CD14-positive monocyte (primary cell): ENCODE results near the gene RPEL1. TPM values are rescaled to one million over a fixed set of nuclear protein-coding genes. Genes with fewer than 3 reads are reported as not detected.

ENCODE experiments used
- DNase-seq, 3 donors: peaks; one replicate each; pipeline ENCODE4 v3.0.0-alpha.2; 2011 to 2022
- H2AFZ ChIP-seq: 2 replicates; pipeline ENCODE4 v1.6.0; 2012; ENCODE audit warnings: mild to moderate bottlenecking, low read depth, low read length, inconsistent platforms; ENCODE audit not compliant: insufficient read depth, poor library complexity, severe bottlenecking
- H3K27ac ChIP-seq, 2 donors: 1 replicate in 1 of 2; 2 replicates in 1 of 2; pipeline ENCODE4 v1.5.1; 2012 to 2013; ENCODE audit warnings: low read length in 2 of 2, control low read depth in 1 of 2, inconsistent platforms in 1 of 2, low read depth in 1 of 2, mild to moderate bottlenecking in 1 of 2
- H3K27me3 ChIP-seq, 2 donors: one replicate each; pipeline versions ENCODE4 v1.6.0 to v1.6.1; 2011 to 2013; ENCODE audit warnings: low read length in 2 of 2; ENCODE audit not compliant: control insufficient read depth in 2 of 2, insufficient read depth in 2 of 2
- H3K36me3 ChIP-seq, 2 donors: replicated peaks in 1 of 2; 1 replicate in 1 of 2; 2 replicates in 1 of 2; pipeline versions ENCODE4 v1.5.1 to v1.6.1; 2012 to 2013; ENCODE audit warnings: low read length in 2 of 2, control low read depth in 1 of 2, inconsistent platforms in 1 of 2, mild to moderate bottlenecking in 1 of 2; ENCODE audit not compliant: insufficient read depth in 2 of 2, control insufficient read depth in 1 of 2
- H3K4me1 ChIP-seq, 2 donors: 1 replicate in 1 of 2; 2 replicates in 1 of 2; pipeline versions ENCODE4 v1.5.1 to v1.6.1; 2012 to 2013; ENCODE audit warnings: low read length in 2 of 2, control low read depth in 1 of 2, inconsistent platforms in 1 of 2, mild to moderate bottlenecking in 1 of 2, moderate library complexity in 1 of 2; ENCODE audit not compliant: insufficient read depth in 2 of 2, control insufficient read depth in 1 of 2
- H3K4me2 ChIP-seq: replicated peaks from 2 replicates; pipeline ENCODE3; 2012; ENCODE audit warnings: low read length, moderate library complexity, mild to moderate bottlenecking; ENCODE audit not compliant: poor library complexity, severe bottlenecking; ENCODE audit errors: extremely low read depth
- H3K4me3 ChIP-seq, 3 experiments: fragments of 200-600 bp in 1 of 3; sonication (generic) in 1 of 3; replicated peaks in 1 of 3; 1 replicate in 2 of 3; 2 replicates in 1 of 3; pipeline ENCODE4 v1.5.1; 2011 to 2013; ENCODE audit warnings: low read length in 3 of 3, mild to moderate bottlenecking in 3 of 3, control low read depth in 2 of 3, low read depth in 2 of 3, inconsistent platforms in 1 of 3, moderate library complexity in 1 of 3
- H3K79me2 ChIP-seq: 2 replicates; pipeline ENCODE4 v1.6.0; 2012; ENCODE audit warnings: mild to moderate bottlenecking, control low read depth, inconsistent platforms, low read length, moderate library complexity; ENCODE audit not compliant: insufficient read depth
- H3K9ac ChIP-seq: 2 replicates; pipeline ENCODE4 v1.6.0; 2017; ENCODE audit warnings: low read length, mild to moderate bottlenecking; ENCODE audit not compliant: insufficient read depth, poor library complexity, severe bottlenecking
- H3K9me3 ChIP-seq, 2 donors: replicated peaks in 1 of 2; 1 replicate in 1 of 2; 2 replicates in 1 of 2; pipeline versions ENCODE4 v1.5.1 to v1.6.1; 2012 to 2013; ENCODE audit warnings: low read length in 2 of 2, control low read depth in 1 of 2; ENCODE audit not compliant: control insufficient read depth in 1 of 2, insufficient read depth in 1 of 2
- H4K20me1 ChIP-seq: 2 replicates; pipeline ENCODE4 v1.6.0; 2012; ENCODE audit warnings: mild to moderate bottlenecking, low read length, control low read depth, moderate library complexity; ENCODE audit not compliant: insufficient read depth
- H3K27ac Mint-ChIP-seq, 7 donors: one replicate each; pipeline ENCODE4 v1.8.0; 2020; ENCODE audit warnings: mild to moderate bottlenecking in 7 of 7, mixed read lengths in 7 of 7, moderate library complexity in 6 of 7, inconsistent platforms in 2 of 7
- H3K27me3 Mint-ChIP-seq, 3 donors: one replicate each; pipeline ENCODE4 v1.8.0; 2021 to 2022; ENCODE audit warnings: low read depth in 3 of 3, mild to moderate bottlenecking in 3 of 3, mixed read lengths in 3 of 3, moderate library complexity in 3 of 3, inconsistent platforms in 1 of 3
- H3K36me3 Mint-ChIP-seq, 2 donors: one replicate each; pipeline ENCODE4 v1.8.0; 2020; ENCODE audit warnings: mixed read lengths in 2 of 2, inconsistent platforms in 1 of 2, mild to moderate bottlenecking in 1 of 2
- H3K4me1 Mint-ChIP-seq: one replicate; pipeline ENCODE4 v1.8.0; 2020; ENCODE audit warnings: mild to moderate bottlenecking, mixed read lengths
- H3K4me3 Mint-ChIP-seq, 2 donors: one replicate each; pipeline ENCODE4 v1.8.0; 2020; ENCODE audit warnings: mild to moderate bottlenecking in 2 of 2, mixed read lengths in 2 of 2, moderate library complexity in 1 of 2
- H3K9me3 Mint-ChIP-seq, 7 donors: one replicate each; pipeline ENCODE4 v1.8.0; 2020 to 2022; ENCODE audit warnings: mixed read lengths in 7 of 7, mild to moderate bottlenecking in 6 of 7, moderate library complexity in 6 of 7, inconsistent platforms in 2 of 7
- CTCF ChIP-seq: fragments of 200-600 bp; IDR thresholded peaks from one replicate; pipeline ENCODE4 v1.8.0; 2022; ENCODE audit warnings: antibody characterized with exemption, mild to moderate bottlenecking
- WGBS: methylation state at CpG from one replicate; pipeline ENCODE4 v1.1.5; 2013; ENCODE audit warnings: missing lambda C conversion rate; ENCODE audit not compliant: insufficient coverage; 5-methylcytosine and 5-hydroxymethylcytosine counted together
- intact Hi-C, 2 donors: fragments of 100-400 bp; cut with micrococcal nuclease; formaldehyde crosslinking; loops; one replicate each; pipeline versions ENCODE4 v1.15.0 to v1.15.1; 2023
- polyA plus RNA-seq, 3 donors: library from polyadenylated mRNA; depleted of rRNA in 1 of 3; unstranded in 2 of 3; stranded (reverse) in 1 of 3; fragments of 300-500 nt in 2 of 3; fragments of >200 nt in 1 of 3; fragmentation: Illumina TruSeq in 2 of 3; gene quantifications; 1 replicate in 2 of 3; 2 replicates in 1 of 3; pipeline ENCODE4 v1.2.3, GENCODE V29; 2012 to 2021

Gene RPEL1
- polyA plus RNA-seq, 3 donors = not detected

DNA sequence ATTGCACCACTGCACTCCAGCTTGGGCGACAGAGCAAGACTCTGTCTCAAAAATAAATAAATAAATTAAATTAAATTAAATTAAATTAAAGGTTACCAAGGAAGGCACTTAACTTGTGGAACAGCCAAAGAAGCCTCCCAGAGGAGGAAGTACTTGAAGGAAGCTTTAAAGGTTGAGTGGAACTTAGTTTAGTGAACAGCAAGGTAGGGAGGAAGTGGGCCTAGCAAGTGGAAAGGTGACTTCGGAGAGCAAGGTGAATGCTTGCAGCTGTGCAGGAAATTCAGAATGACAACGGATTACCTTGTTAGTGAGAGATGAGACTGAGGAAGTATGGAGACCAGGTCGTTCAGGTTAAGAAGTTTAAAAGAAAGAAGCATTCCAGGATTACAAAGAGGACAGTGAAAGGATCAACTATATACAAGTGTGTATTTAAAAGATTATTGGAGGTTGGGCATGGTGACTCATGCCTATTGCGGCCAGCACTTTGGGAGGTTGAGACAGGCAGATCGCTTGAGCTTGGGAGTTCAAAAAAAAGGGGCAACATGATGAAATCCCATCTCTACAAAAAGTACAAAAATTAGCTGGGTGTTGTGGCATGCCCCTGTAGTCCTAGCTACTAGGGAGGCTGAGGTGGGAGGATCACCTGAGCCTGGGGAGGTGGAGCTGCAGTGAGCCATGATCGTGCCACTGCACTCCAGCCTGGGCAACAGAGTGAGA, 12.8 kb upstream of the RPEL1 start:
- H3K79me2 ChIP-seq = no peaks in the 10 kb centered on the region
- TF ChIP-seq CTCF = no peak
- Mint-ChIP-seq H3K9me3 (no peaks in the 10 kb centered on the region), H3K27me3 (peaks cover 0 to 5% (median 0%) of the 10 kb centered on the region in 3 donors), H3K36me3 (no peaks in the 10 kb centered on the region), H3K4me1 (peaks cover 30% of the 10 kb centered on the region), H3K27ac (peak overlapping the region in 2 of 7 donors; percentile 21 to 41), H3K4me3 (no peak overlapping the region)
- H3K4me2 ChIP-seq = no peak overlapping the region
- peaks cover 22 to 32% of the 10 kb centered on the region in 2 donors for H3K4me1 ChIP-seq
- no peak overlapping the region for H2AFZ ChIP-seq
- no peak overlapping the region for H3K4me3 ChIP-seq
- H3K27me3 ChIP-seq = no peaks in the 10 kb centered on the region
- H3K27ac ChIP-seq = no peak overlapping the region
- H4K20me1 ChIP-seq = no peaks in the 10 kb centered on the region
- no peak for DNase-seq
- no peaks in the 10 kb centered on the region for H3K9me3 ChIP-seq
- intact Hi-C loops = no loop called here
- no peak overlapping the region for H3K9ac ChIP-seq
- no peaks in the 10 kb centered on the region for H3K36me3 ChIP-seq
- WGBS = 41% methylated on average over 3 of the region's 7 CpGs

- H3K36me3 Mint-ChIP-seq = no peaks in the 10 kb centered on the region
- Histone ChIP-seq H4K20me1 (no peaks in the 10 kb centered on the region), H3K9ac (no peak overlapping the region), H3K79me2 (no peaks in the 10 kb centered on the region), H2AFZ (no peak overlapping the region), H3K4me3 (no peak overlapping the region), H3K4me1 (peaks cover 29 to 34% of the 10 kb centered on the region in 2 donors), H3K9me3 (no peaks in the 10 kb centered on the region), H3K36me3 (no peaks in the 10 kb centered on the region), H3K27me3 (no peaks in the 10 kb centered on the region), H3K4me2 (no peak overlapping the region), H3K27ac (no peak overlapping the region)
- DNase-seq = no peak
- H3K4me3 Mint-ChIP-seq = no peak overlapping the region
- 89% methylated on average over 1 of the region's 2 CpGs for WGBS
- intact Hi-C loops = no loop called here
- peak overlapping the region in 1 of 7 donors; percentile 69 for H3K27ac Mint-ChIP-seq
- H3K27me3 Mint-ChIP-seq = peaks cover 0 to 5% (median 0%) of the 10 kb centered on the region in 3 donors
- H3K9me3 Mint-ChIP-seq = no peaks in the 10 kb centered on the region
- TF ChIP-seq CTCF = no peak
- peaks cover 33% of the 10 kb centered on the region for H3K4me1 Mint-ChIP-seq
Observed at GRCh38 chr10:103235775-103236174, 9.9 kb upstream of the RPEL1 start.
